Tibial artery (tissue), 4 donors: ENCODE data around the gene PLAC8.
"Not testable (repeated sequence)": the region's sequence is repeated elsewhere in the genome, so short reads cannot be mapped to it uniquely, and the experiment has no call there.

ENCODE experiments used
- DNase-seq, 2 donors: peaks; one replicate each; pipeline ENCODE4 v3.0.0-alpha.2; 2019
- H3K27ac ChIP-seq, 2 donors: fragments of 200-600 bp; sonication (generic) in 1 of 2; 1 replicate in 1 of 2; 2 replicates in 1 of 2; pipeline ENCODE4 v1.5.1; 2018 to 2019; ENCODE audit warnings: mild to moderate bottlenecking in 1 of 2
- H3K27me3 ChIP-seq, 2 donors: fragments of 200-600 bp; sonication (generic) in 1 of 2; one replicate each; pipeline versions ENCODE4 v1.5.1 to v1.6.0; 2016 to 2019
- H3K36me3 ChIP-seq, 3 donors: fragments of 200-600 bp; sonication (generic) in 2 of 3; one replicate each; pipeline ENCODE4 v1.5.1; 2016 to 2019; ENCODE audit warnings: mild to moderate bottlenecking in 2 of 3
- H3K4me1 ChIP-seq, 4 donors: fragments of 200-600 bp; sonication (generic) in 2 of 4; 1 replicate in 3 of 4; 2 replicates in 1 of 4; pipeline ENCODE4 v1.5.1; 2016 to 2019
- H3K4me3 ChIP-seq, 2 donors: fragments of 200-600 bp; sonication (generic) in 1 of 2; 1 replicate in 1 of 2; 2 replicates in 1 of 2; pipeline ENCODE4 v1.5.1; 2018 to 2019; ENCODE audit warnings: mild to moderate bottlenecking in 2 of 2
- H3K9me3 ChIP-seq, 3 donors: fragments of 200-600 bp; sonication (generic) in 1 of 3; one replicate each; pipeline ENCODE4 v1.5.1; 2016 to 2019
- CTCF ChIP-seq, 2 experiments: fragments of 200-600 bp in 1 of 2; fragments of 450-650 bp in 1 of 2; IDR thresholded peaks; one replicate each; pipeline ENCODE4 v1.5.1; 2017 to 2019; ENCODE audit warnings: antibody characterized with exemption in 2 of 2, mild to moderate bottlenecking in 1 of 2, moderate library complexity in 1 of 2
- intact Hi-C: fragments of 100-400 bp; cut with DNase I; formaldehyde crosslinking; loops from one replicate; pipeline ENCODE4 v1.15.0; 2023; ENCODE audit warnings: low total_unique reads

PLAC8 gene

GRCh38 chr4:83065266-83065665 is 49.3 kb downstream of the PLAC8 start:
- no peaks in the 10 kb centered on the region for H3K27me3 ChIP-seq
- no peaks in the 10 kb centered on the region for H3K4me1 ChIP-seq
- TF ChIP-seq CTCF (IDR thresholded peaks at IDR 0.05): no peak
- intact Hi-C loops: no loop called here
- H3K27ac ChIP-seq: no peak overlapping the region
- H3K36me3 ChIP-seq: peaks cover 64 to 99% (median 86%) of the 10 kb centered on the region in 3 donors
- no peak for DNase-seq
- H3K9me3 ChIP-seq: no peaks in the 10 kb centered on the region
- no peak overlapping the region for H3K4me3 ChIP-seq

GRCh38 chr4:83062739-83063138 is 51.8 kb downstream of the PLAC8 start:
- TF ChIP-seq CTCF (IDR thresholded peaks at IDR 0.05): no peak
- Histone ChIP-seq H3K4me3 (no peak overlapping the region), H3K4me1 (no peaks in the 10 kb centered on the region), H3K9me3 (no peaks in the 10 kb centered on the region), H3K36me3 (peaks cover 51 to 96% (median 79%) of the 10 kb centered on the region in 3 donors), H3K27ac (no peak overlapping the region), H3K27me3 (no peaks in the 10 kb centered on the region)
- intact Hi-C loops: no loop called here
- no peak for DNase-seq

- Histone ChIP-seq H3K27me3 (no peaks in the 10 kb centered on the region), H3K36me3 (peaks cover 44 to 92% (median 48%) of the 10 kb centered on the region in 3 donors), H3K9me3 (no peaks in the 10 kb centered on the region), H3K27ac (no peak overlapping the region), H3K4me1 (no peaks in the 10 kb centered on the region), H3K4me3 (no peak overlapping the region)
- no peak for DNase-seq
- intact Hi-C loops: no loop called here
- TF ChIP-seq CTCF (IDR thresholded peaks at IDR 0.05): no peak
Measured at GRCh38 chr4:83054928-83055327, 59.6 kb downstream of the PLAC8 start.

- H3K9me3 ChIP-seq, H3K4me3 ChIP-seq, intact Hi-C loops, H3K4me1 ChIP-seq, H3K27ac ChIP-seq, H3K27me3 ChIP-seq, DNase-seq: not testable (repeated sequence)
- peaks cover 21 to 51% (median 37%) of the 10 kb centered on the region in 3 donors for H3K36me3 ChIP-seq
Measured at GRCh38 chr4:83048781-83049180, 65.7 kb downstream of the PLAC8 start.

GRCh38 chr4:83046693-83047473 is 67.6 kb downstream of the PLAC8 start:
- H3K4me1 ChIP-seq: peaks cover 0 to 13% (median 4%) of the 10 kb centered on the region in 4 donors
- no peaks in the 10 kb centered on the region for H3K27me3 ChIP-seq
- no peak for DNase-seq
- no peak overlapping the region for H3K4me3 ChIP-seq
- no peak for TF ChIP-seq CTCF (IDR thresholded peaks at IDR 0.05)
- peaks cover 11 to 32% (median 22%) of the 10 kb centered on the region in 3 donors for H3K36me3 ChIP-seq
- no peaks in the 10 kb centered on the region for H3K9me3 ChIP-seq
- intact Hi-C loops: no loop called here
- no peak overlapping the region for H3K27ac ChIP-seq

- H3K9me3 ChIP-seq: no peaks in the 10 kb centered on the region
- peaks cover 0 to 13% (median 4%) of the 10 kb centered on the region in 4 donors for H3K4me1 ChIP-seq
- no peak overlapping the region for H3K4me3 ChIP-seq
- DNase-seq: no peak
- intact Hi-C loops: no loop called here
- peaks cover 0 to 4% (median 0%) of the 10 kb centered on the region in 3 donors for H3K36me3 ChIP-seq
- TF ChIP-seq CTCF (IDR thresholded peaks at IDR 0.05): no peak
- H3K27ac ChIP-seq: peak overlapping the region in 1 of 2 donors; percentile 62
- H3K27me3 ChIP-seq: no peaks in the 10 kb centered on the region
Measured at GRCh38 chr4:83043801-83044407, 70.6 kb downstream of the PLAC8 start.

GRCh38 chr4:83043157-83043556 is 71.4 kb downstream of the PLAC8 start:
- H3K27ac ChIP-seq: peak overlapping the region in 1 of 2 donors; percentile 10
- peaks cover 0 to 13% (median 4%) of the 10 kb centered on the region in 4 donors for H3K4me1 ChIP-seq
- H3K4me3 ChIP-seq, H3K9me3 ChIP-seq, H3K36me3 ChIP-seq, intact Hi-C loops, DNase-seq, H3K27me3 ChIP-seq: not testable (repeated sequence)
